A673 (cell line): Measurements from ENCODE around the gene CYSRT1. TPM values are rescaled to one million over a fixed set of nuclear protein-coding genes. Genes with fewer than 3 reads are reported as not detected.

Experiments used
- BruUV-seq: library from RNA; stranded (reverse); fragments of 400-500 nt; replicated peaks from 2 replicates; lab custom pipeline; 2021; lab: Mats Ljungman, UMichigan
- CTCF ChIA-PET: fragments of 300-600 bp; sonication (Branson Sonifier 250); formaldehyde crosslinking; loops from one replicate; lab custom pipeline; 2022; ENCODE audit warnings: antibody characterized with exemption; lab: Charles Lee
- POLR2A ChIA-PET: fragments of 300-600 bp; sonication (Branson Sonifier 250); formaldehyde crosslinking; loops from one replicate; lab custom pipeline; 2022; ENCODE audit warnings: antibody characterized with exemption; ENCODE audit not compliant: low non-redundant PET; lab: Charles Lee
- DNase-seq: peaks from one replicate; pipeline ENCODE4 v3.0.0-alpha.2; 2015; ENCODE audit warnings: low spot score
- H3K27ac ChIP-seq: fragments of 200-600 bp; sonication (generic); 2 replicates; pipeline ENCODE4 v1.5.1; 2016; ENCODE audit warnings: mixed run types, low read depth, mild to moderate bottlenecking, mixed read lengths, antibody characterized with exemption, low read length; ENCODE audit not compliant: poor library complexity, severe bottlenecking
- H3K27me3 ChIP-seq: fragments of 200-600 bp; sonication (generic); replicated peaks from 2 replicates; pipeline ENCODE4 v1.6.1; 2017; ENCODE audit warnings: mixed run types, low read depth, mild to moderate bottlenecking, mixed read lengths, antibody characterized with exemption, low read length; ENCODE audit not compliant: insufficient read depth, poor library complexity
- H3K36me3 ChIP-seq: fragments of 200-600 bp; sonication (generic); 2 replicates; pipeline ENCODE4 v1.6.1; 2016; ENCODE audit warnings: mixed run types, mild to moderate bottlenecking, mixed read lengths, antibody characterized with exemption, low read length; ENCODE audit not compliant: insufficient read depth, poor library complexity, severe bottlenecking
- H3K4me1 ChIP-seq: fragments of 200-600 bp; sonication (generic); 2 replicates; pipeline ENCODE4 v1.6.1; 2017; ENCODE audit warnings: mixed run types, mild to moderate bottlenecking, mixed read lengths, antibody characterized with exemption, low read length; ENCODE audit not compliant: insufficient read depth, poor library complexity, severe bottlenecking
- H3K4me3 ChIP-seq: fragments of 200-600 bp; sonication (generic); 2 replicates; pipeline ENCODE4 v1.5.1; 2016; ENCODE audit warnings: low read depth, mixed run types, mild to moderate bottlenecking, mixed read lengths, low read length; ENCODE audit not compliant: poor library complexity, severe bottlenecking
- H3K9me3 ChIP-seq: fragments of 200-600 bp; sonication (generic); 2 replicates; pipeline ENCODE4 v1.6.1; 2016; ENCODE audit warnings: mixed run types, low read depth, mild to moderate bottlenecking, mixed read lengths, antibody characterized with exemption, low read length; ENCODE audit not compliant: poor library complexity, severe bottlenecking
- CTCF ChIP-seq: fragments of 300-800, 200-600 bp; sonication (generic); conservative IDR thresholded peaks from 2 replicates; pipeline ENCODE4 v1.5.1; 2017; ENCODE audit warnings: low read depth, mild to moderate bottlenecking, antibody characterized with exemption, low read length, moderate library complexity, mixed read lengths
- EZH2 ChIP-seq: fragments of 200-600 bp; sonication (generic); IDR thresholded peaks from 2 replicates; pipeline ENCODE4 v1.6.1; 2017; ENCODE audit warnings: borderline replicate concordance, low read depth, mild to moderate bottlenecking, mixed read lengths, antibody characterized with exemption, low read length; ENCODE audit not compliant: poor library complexity, severe bottlenecking
- intact Hi-C: fragments of 100-400 bp; cut with micrococcal nuclease; formaldehyde crosslinking; loops from one replicate; pipeline ENCODE4 v1.10.0; 2022; ENCODE audit not compliant: unreplicated experiment
- total RNA-seq: library from RNA; stranded (reverse); gene quantifications from 2 replicates; pipeline ENCODE4 v1.2.3, GENCODE V29; 2021

The CYSRT1 gene
- total RNA-seq, 1 experiment from 2014 or later = 0.37 TPM

GRCh38 chr9:137228968-137229896 is 4.3 kb downstream of the CYSRT1 start:
- no peaks in the 10 kb centered on the region for H3K36me3 ChIP-seq
- TF ChIP-seq EZH2 (no peak), CTCF (no peak)
- H3K27ac ChIP-seq = no peak overlapping the region
- H3K4me1 ChIP-seq = no peaks in the 10 kb centered on the region
- no peaks in the 10 kb centered on the region for H3K27me3 ChIP-seq
- intact Hi-C loops = no loop called here
- ChIA-PET CTCF (interaction anchor here (0.9 kb wide), 1 partner anchor 194 kb away, joined by 3 read pairs; no protein-coding TSS in a partner anchor), POLR2A (no interaction called here)
- H3K9me3 ChIP-seq = no peaks in the 10 kb centered on the region
- BruUV-seq = no TSS peak
- no peak overlapping the region for H3K4me3 ChIP-seq
- DNase-seq = no peak

GRCh38 chr9:137229903-137230704 is 5.1 kb downstream of the CYSRT1 start:
- POLR2A ChIA-PET = no interaction called here
- no peak overlapping the region for H3K4me3 ChIP-seq
- no peak for DNase-seq
- no peaks in the 10 kb centered on the region for H3K36me3 ChIP-seq
- intact Hi-C loops = no loop called here
- no peak for TF ChIP-seq CTCF
- TF ChIP-seq EZH2 = no peak
- no peaks in the 10 kb centered on the region for H3K4me1 ChIP-seq
- CTCF ChIA-PET = interaction anchor here (0.9 kb wide), 1 partner anchor 195 kb away, joined by 3 read pairs; no protein-coding TSS in a partner anchor
- no peaks in the 10 kb centered on the region for H3K9me3 ChIP-seq
- no peak overlapping the region for H3K27ac ChIP-seq
- no TSS peak for BruUV-seq
- H3K27me3 ChIP-seq = no peaks in the 10 kb centered on the region

- Histone ChIP-seq H3K36me3 (no peaks in the 10 kb centered on the region), H3K27me3 (no peaks in the 10 kb centered on the region), H3K4me3 (no peak within 1 kb of the TSS), H3K27ac (no peak within 1 kb of the TSS), H3K4me1 (no peaks in the 10 kb centered on the region), H3K9me3 (no peaks in the 10 kb centered on the region)
- BruUV-seq = no TSS peak
- ChIA-PET POLR2A (no interaction called here), CTCF (no interaction called here)
- no peak for DNase-seq
- no peak for TF ChIP-seq EZH2
- TF ChIP-seq CTCF = no peak
- intact Hi-C loops = no loop called here
Observed at GRCh38 chr9:137230705-137231371, 5.9 kb downstream of the CYSRT1 start, which contains the start of gene SLC34A3. Gene SLC34A3, plus strand, starts transcription at chr9:137230901. Its CDS starts 802 bp downstream, at chr9:137231703.
